Epithelial cell of esophagus (primary cell): ENCODE results near the gene TENM4.

Source experiments
- DNase-seq: peaks from one replicate; pipeline ENCODE4 v3.0.0; 2010; ENCODE audit warnings: low read depth
- H3K4me3 ChIP-seq: 2 replicates; pipeline ENCODE4 v1.5.1; 2011; ENCODE audit warnings: mild to moderate bottlenecking, low read length, control low read depth
- CTCF ChIP-seq: IDR thresholded peaks from 2 replicates; pipeline ENCODE4 v1.5.1; 2011; ENCODE audit warnings: low read depth, mild to moderate bottlenecking, low read length, control low read depth, inconsistent platforms; ENCODE audit not compliant: insufficient read depth; ENCODE audit errors: missing control alignments

TENM4 gene

GRCh38 chr11:78649361-78650215, 791.2 kb downstream of the TENM4 start:
- H3K4me3 ChIP-seq = no peak overlapping the region
- no peak for DNase-seq
- TF ChIP-seq CTCF = no peak

- TF ChIP-seq CTCF = no peak
Measured at GRCh38 chr11:78647986-78648875, 792.6 kb downstream of the TENM4 start.

GRCh38 chr11:78647266-78647915, 793.4 kb downstream of the TENM4 start:
- DNase-seq = no peak
- no peak for TF ChIP-seq CTCF
- no peak overlapping the region for H3K4me3 ChIP-seq

More at GRCh38 chr11:78647986-78648875, 792.6 kb downstream of the TENM4 start:
- DNase-seq = no peak
- H3K4me3 ChIP-seq = no peak overlapping the region

DNA sequence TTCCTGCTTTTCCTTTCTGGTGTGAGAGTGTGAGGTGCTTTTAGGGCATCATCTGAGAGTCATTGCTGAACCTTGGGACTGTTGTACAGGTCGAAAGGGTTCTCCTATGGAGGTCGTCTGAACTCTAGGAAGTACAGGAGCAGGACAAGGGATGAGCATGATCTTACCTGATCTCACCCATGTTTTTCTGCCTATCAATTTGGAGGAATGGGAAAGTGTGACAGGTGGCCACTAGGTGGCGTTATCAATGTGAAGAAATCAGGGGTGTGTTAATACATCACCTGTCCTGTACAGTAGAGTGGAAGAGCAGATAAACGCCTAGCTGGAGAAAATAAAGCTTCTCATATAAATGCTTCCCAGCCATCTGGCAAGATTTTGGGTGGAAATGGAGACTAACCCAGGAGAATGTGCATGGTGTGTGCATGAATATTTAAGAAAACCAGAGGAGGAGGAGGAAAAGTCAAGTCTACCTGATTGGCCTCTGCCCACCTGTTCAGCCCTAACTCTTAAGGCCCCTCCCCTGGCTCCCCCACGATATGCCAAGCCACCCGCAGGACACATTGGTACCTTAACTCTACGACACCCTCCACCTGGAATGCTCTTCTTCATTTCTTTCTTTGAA, 794.2 kb downstream of the TENM4 start:
- peak; percentile 85 for TF ChIP-seq CTCF
- H3K4me3 ChIP-seq = no peak overlapping the region
- peak; percentile 81 for DNase-seq

DNA sequence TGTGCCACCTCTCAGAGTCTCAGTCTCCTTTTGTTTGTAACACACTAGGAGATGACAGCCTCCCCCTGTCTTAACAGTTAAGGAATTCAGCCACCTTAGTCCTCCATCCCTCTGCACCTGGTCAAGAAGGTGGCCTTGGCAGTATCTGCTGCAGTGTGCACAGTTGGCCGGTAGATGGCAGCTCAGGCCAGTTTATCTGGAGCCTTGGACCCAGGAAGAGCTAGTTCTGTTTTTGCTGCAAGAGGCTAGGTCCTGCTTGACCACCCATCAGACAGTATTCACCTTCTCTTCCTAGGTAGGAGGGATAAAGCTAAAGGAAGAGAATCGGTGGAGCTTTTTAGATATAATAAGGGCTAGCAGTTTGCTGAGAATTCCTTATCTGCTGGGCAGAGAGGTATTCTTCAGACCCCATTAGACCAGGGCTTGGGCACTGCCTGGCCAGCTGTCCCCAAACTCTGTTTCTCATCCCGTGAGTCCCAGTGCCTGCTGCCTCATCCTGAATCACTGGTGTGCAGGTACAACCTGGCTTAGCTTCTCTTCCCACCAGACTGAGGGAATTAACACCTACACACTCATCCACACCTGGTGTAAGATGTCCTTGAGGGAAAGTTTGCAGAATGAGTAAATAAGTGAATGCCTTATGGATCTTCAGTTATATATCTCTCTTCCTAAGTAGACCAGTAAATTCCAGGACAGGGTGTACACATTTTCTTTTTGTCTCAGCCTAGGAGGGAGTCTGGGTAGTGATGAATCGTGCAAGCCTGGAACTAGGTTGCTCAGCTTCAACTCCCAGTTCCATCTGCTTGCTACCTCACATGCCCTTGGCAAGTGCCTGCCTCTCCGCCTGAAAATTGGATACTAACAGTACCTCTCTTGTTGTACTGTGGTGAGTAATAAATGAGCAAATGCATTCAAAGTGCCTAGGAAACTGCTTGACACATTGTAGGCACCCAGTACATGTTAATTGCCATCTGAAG, 795.3 kb downstream of the TENM4 start:
- DNase-seq = peak; percentile 87
- no peak overlapping the region for H3K4me3 ChIP-seq
- TF ChIP-seq CTCF = peak; percentile 98

- TF ChIP-seq CTCF = no peak
- DNase-seq = no peak
- H3K4me3 ChIP-seq = no peak overlapping the region
Measured at GRCh38 chr11:78643676-78644056, 797.2 kb downstream of the TENM4 start.
